ENCODE measurements around the gene ARHGEF28. TPM values are rescaled to one million over a fixed set of nuclear protein-coding genes. Genes with fewer than 3 reads are reported as not detected.

ARHGEF28 gene
- total RNA-seq, 4 donors from 2014 or later = 9.8 to 18.7 (median 18.6) TPM

- Histone ChIP-seq H3K4me1 (peaks cover 0 to 8% (median 3%) of the 10 kb centered on the region in 4 donors), H3K9me3 (no peaks in the 10 kb centered on the region), H3K36me3 (no peaks in the 10 kb centered on the region), H3K27me3 (no peaks in the 10 kb centered on the region), H3K4me3 (no peak overlapping the region), H3K27ac (peak overlapping the region in 3 of 4 donors; percentile 1 to 57 (median 18))
- in situ Hi-C loops (cut with MboI; ENCODE audit: low pct_ligation_motif_present in 1 of 4, low pct_unique_long_range_greater_than_20kb in 1 of 4, low sequenced_read_pairs in 3 of 4) (no loop called here), intact Hi-C loops (cut with DNase I; ENCODE audit: low total_unique reads) (no loop called here)
- no peak for TF ChIP-seq EP300 (IDR thresholded peaks at IDR 0.05; ENCODE audit: low read depth)
- no peak for TF ChIP-seq POLR2AphosphoS5 (IDR thresholded peaks at IDR 0.05)
- TF ChIP-seq POLR2A (IDR thresholded peaks at IDR 0.05) = no peak
- TF ChIP-seq, protein P1, sequence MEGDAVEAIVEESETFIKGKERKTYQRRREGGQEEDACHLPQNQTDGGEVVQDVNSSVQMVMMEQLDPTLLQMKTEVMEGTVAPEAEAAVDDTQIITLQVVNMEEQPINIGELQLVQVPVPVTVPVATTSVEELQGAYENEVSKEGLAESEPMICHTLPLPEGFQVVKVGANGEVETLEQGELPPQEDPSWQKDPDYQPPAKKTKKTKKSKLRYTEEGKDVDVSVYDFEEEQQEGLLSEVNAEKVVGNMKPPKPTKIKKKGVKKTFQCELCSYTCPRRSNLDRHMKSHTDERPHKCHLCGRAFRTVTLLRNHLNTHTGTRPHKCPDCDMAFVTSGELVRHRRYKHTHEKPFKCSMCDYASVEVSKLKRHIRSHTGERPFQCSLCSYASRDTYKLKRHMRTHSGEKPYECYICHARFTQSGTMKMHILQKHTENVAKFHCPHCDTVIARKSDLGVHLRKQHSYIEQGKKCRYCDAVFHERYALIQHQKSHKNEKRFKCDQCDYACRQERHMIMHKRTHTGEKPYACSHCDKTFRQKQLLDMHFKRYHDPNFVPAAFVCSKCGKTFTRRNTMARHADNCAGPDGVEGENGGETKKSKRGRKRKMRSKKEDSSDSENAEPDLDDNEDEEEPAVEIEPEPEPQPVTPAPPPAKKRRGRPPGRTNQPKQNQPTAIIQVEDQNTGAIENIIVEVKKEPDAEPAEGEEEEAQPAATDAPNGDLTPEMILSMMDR (IDR thresholded peaks at IDR 0.05) = no peak
- 58 to 73% methylated on average over 8 to 9 of the region's 9 CpGs for WGBS, 2 donors (ENCODE audit: low coverage in 1 of 2)
- no peak for DNase-seq
Measured at GRCh38 chr5:73617510-73618279, 8.3 kb upstream of the ARHGEF28 start.

GRCh38 chr5:73619606-73620333 is 6.2 kb upstream of the ARHGEF28 start:
- H3K36me3 ChIP-seq = no peaks in the 10 kb centered on the region
- no peak for DNase-seq
- in situ Hi-C loops (cut with MboI; ENCODE audit: low pct_ligation_motif_present in 1 of 4, low pct_unique_long_range_greater_than_20kb in 1 of 4, low sequenced_read_pairs in 3 of 4) = no loop called here
- TF ChIP-seq, protein P1 (IDR thresholded peaks at IDR 0.05) = no peak
- no peak for TF ChIP-seq POLR2A (IDR thresholded peaks at IDR 0.05)
- TF ChIP-seq EP300 (IDR thresholded peaks at IDR 0.05; ENCODE audit: low read depth) = no peak
- TF ChIP-seq POLR2AphosphoS5 (IDR thresholded peaks at IDR 0.05) = no peak
- no peaks in the 10 kb centered on the region for H3K9me3 ChIP-seq
- 55 to 75% methylated on average over 4 of the region's 4 CpGs for WGBS, 2 donors (ENCODE audit: low coverage in 1 of 2)
- H3K27me3 ChIP-seq = no peaks in the 10 kb centered on the region
- no peak overlapping the region for H3K4me3 ChIP-seq
- intact Hi-C loops (cut with DNase I; ENCODE audit: low total_unique reads) = no loop called here
- no peak overlapping the region for H3K27ac ChIP-seq
- H3K4me1 ChIP-seq = peaks cover 0 to 12% (median 4%) of the 10 kb centered on the region in 4 donors

DNA sequence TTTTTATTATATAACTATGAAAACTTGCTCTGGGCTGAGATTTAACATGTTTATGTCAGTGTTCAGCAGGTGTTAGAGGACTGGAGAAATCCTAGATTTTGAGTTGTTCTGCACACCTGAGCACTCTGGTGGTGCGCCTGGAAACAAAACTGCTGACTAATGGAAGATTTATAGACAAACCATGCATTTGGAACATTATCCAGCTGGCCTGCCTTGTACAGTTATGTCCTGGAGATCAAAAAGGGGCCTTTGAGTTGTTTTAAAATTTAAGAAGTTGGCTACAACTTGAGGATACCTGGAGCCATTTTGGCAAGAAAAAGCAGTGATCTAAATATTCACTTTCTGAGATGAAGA is 5.7 kb upstream of the ARHGEF28 start:
- no peaks in the 10 kb centered on the region for H3K27me3 ChIP-seq
- peaks cover 0 to 18% (median 7%) of the 10 kb centered on the region in 4 donors for H3K4me1 ChIP-seq
- in situ Hi-C loops (cut with MboI; ENCODE audit: low pct_ligation_motif_present in 1 of 4, low pct_unique_long_range_greater_than_20kb in 1 of 4, low sequenced_read_pairs in 3 of 4) = no loop called here
- WGBS, 2 donors (ENCODE audit: low coverage in 1 of 2) = 82 to 88% methylated on average over 1 of the region's 1 CpG
- TF ChIP-seq, protein P1 (IDR thresholded peaks at IDR 0.05) = no peak
- no peak for TF ChIP-seq POLR2AphosphoS5 (IDR thresholded peaks at IDR 0.05)
- TF ChIP-seq EP300 (IDR thresholded peaks at IDR 0.05; ENCODE audit: low read depth) = no peak
- TF ChIP-seq POLR2A (IDR thresholded peaks at IDR 0.05) = no peak
- no peaks in the 10 kb centered on the region for H3K9me3 ChIP-seq
- H3K27ac ChIP-seq = no peak overlapping the region
- no peaks in the 10 kb centered on the region for H3K36me3 ChIP-seq
- intact Hi-C loops (cut with DNase I; ENCODE audit: low total_unique reads) = no loop called here
- no peak overlapping the region for H3K4me3 ChIP-seq
- DNase-seq = no peak

DNA sequence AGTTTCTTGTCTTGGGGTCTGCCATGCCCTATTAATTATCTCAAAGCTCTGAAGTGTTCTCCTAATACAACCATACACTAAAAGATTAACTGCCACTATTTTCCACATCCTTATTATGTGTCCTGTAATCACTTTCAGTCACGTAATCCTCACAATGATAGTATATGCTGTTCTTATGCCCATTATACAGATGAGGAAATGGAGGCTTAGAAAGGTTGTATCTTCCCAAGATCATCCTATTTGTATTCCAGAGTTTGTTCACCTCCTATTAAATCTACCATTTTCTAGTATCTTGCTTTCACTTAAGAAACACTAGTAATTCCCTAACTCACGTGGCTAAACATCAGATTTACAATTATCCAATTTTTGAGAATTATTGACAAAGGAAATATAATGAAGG is 2.9 kb upstream of the ARHGEF28 start:
- peaks cover 5% of the 10 kb centered on the region for H3K27me3 ChIP-seq
- peaks cover 0 to 23% (median 8%) of the 10 kb centered on the region in 4 donors for H3K4me1 ChIP-seq
- H3K36me3 ChIP-seq = no peaks in the 10 kb centered on the region
- TF ChIP-seq EP300 (IDR thresholded peaks at IDR 0.05; ENCODE audit: low read depth) (no peak), POLR2A (IDR thresholded peaks at IDR 0.05) (no peak), POLR2AphosphoS5 (IDR thresholded peaks at IDR 0.05) (no peak)
- TF ChIP-seq, protein P1 (IDR thresholded peaks at IDR 0.05) = no peak
- intact Hi-C loops (cut with DNase I; ENCODE audit: low total_unique reads) (no loop called here), in situ Hi-C loops (cut with MboI; ENCODE audit: low pct_ligation_motif_present in 1 of 4, low pct_unique_long_range_greater_than_20kb in 1 of 4, low sequenced_read_pairs in 3 of 4) (no loop called here)
- DNase-seq = no peak
- H3K4me3 ChIP-seq = no peak overlapping the region
- 81 to 82% methylated on average over 2 of the region's 2 CpGs for WGBS, 2 donors (ENCODE audit: low coverage in 1 of 2)
- no peaks in the 10 kb centered on the region for H3K9me3 ChIP-seq
- no peak overlapping the region for H3K27ac ChIP-seq
